Astrocyte of the spinal cord (primary cell): ENCODE results near the gene PDK2.
A peak's percentile ranks its signal among the peaks of the same experiment; 100 is the strongest.

Experiments used
- DNase-seq: peaks from one replicate; pipeline ENCODE4 v3.0.0; 2011; ENCODE audit warnings: low read depth, low spot score
- H3K4me3 ChIP-seq: 2 replicates; pipeline ENCODE4 v1.5.1; 2011; ENCODE audit warnings: low read depth, mild to moderate bottlenecking, low read length, moderate library complexity
- in situ Hi-C: cut with HindIII; loops from 2 replicates; pipeline ENCODE4 v1.10.0; 2017; ENCODE audit warnings: low sequenced_read_pairs
- TF ChIP-seq, protein P1 (sequence below): IDR thresholded peaks from 2 replicates; pipeline ENCODE4 v1.5.1; 2012; ENCODE audit warnings: low read depth, mild to moderate bottlenecking, low read length, inconsistent platforms

The PDK2 gene

DNA sequence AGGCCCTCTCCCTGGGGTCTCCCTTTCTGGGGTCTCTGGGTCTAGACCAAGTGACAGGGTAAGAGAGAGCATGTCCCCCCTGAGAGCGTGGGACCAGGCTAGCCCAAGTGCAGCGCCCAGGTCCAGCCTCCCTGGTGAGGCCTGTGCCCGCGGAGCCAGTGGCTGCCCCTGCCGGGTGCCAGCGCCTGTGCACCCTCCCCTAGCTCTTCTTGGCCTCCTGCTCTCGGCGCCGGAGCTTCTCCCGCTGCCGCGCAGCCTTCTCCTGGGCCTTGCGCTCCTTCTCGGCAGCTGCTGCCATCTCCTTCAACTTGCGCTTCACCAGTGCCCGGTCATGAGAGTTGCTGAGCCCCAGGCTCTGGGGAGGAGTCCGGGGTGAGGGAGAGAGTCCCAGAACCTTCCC, 17.5 kb downstream of the PDK2 start:
- no peak overlapping the region for H3K4me3 ChIP-seq
- TF ChIP-seq, protein P1, sequence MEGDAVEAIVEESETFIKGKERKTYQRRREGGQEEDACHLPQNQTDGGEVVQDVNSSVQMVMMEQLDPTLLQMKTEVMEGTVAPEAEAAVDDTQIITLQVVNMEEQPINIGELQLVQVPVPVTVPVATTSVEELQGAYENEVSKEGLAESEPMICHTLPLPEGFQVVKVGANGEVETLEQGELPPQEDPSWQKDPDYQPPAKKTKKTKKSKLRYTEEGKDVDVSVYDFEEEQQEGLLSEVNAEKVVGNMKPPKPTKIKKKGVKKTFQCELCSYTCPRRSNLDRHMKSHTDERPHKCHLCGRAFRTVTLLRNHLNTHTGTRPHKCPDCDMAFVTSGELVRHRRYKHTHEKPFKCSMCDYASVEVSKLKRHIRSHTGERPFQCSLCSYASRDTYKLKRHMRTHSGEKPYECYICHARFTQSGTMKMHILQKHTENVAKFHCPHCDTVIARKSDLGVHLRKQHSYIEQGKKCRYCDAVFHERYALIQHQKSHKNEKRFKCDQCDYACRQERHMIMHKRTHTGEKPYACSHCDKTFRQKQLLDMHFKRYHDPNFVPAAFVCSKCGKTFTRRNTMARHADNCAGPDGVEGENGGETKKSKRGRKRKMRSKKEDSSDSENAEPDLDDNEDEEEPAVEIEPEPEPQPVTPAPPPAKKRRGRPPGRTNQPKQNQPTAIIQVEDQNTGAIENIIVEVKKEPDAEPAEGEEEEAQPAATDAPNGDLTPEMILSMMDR = no peak
- DNase-seq = no peak
- in situ Hi-C loops = no loop called here

GRCh38 chr17:50113624-50114320, 18.6 kb downstream of the PDK2 start:
- H3K4me3 ChIP-seq = no peak overlapping the region
- TF ChIP-seq, protein P1 = no peak
- in situ Hi-C loops = no loop called here
- DNase-seq = no peak

GRCh38 chr17:50114401-50114800, 19.2 kb downstream of the PDK2 start:
- H3K4me3 ChIP-seq = no peak overlapping the region
- DNase-seq = no peak
- in situ Hi-C loops = no loop called here
- TF ChIP-seq, protein P1 = no peak

DNA sequence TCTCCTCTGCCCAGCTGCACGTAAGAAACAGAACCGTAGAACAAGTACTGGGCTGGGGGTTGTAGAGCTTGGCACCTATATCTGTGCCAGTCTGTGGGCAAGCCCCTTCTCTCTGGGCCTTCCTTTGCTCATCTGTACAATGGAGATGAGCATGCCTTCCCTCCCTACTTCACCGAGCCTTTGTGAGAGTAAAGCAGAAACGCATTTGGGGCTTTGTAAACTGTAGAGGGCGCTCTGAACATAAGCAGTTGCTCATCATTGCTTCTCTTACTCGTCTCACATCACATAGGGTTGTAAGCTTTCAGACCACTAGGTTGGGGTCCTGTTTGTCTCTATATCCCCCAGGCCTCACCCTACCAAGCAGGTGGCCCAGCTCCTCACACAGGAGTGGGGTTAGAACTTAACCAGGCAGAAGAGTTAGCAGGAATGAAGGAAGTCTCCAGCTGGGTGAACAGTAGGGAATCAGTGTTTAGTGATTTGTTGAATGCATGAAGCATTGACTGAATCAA, 19.8 kb downstream of the PDK2 start:
- in situ Hi-C loops = no loop called here
- DNase-seq = peak; percentile 70
- no peak overlapping the region for H3K4me3 ChIP-seq
- TF ChIP-seq, protein P1 = peak; percentile 79

DNA sequence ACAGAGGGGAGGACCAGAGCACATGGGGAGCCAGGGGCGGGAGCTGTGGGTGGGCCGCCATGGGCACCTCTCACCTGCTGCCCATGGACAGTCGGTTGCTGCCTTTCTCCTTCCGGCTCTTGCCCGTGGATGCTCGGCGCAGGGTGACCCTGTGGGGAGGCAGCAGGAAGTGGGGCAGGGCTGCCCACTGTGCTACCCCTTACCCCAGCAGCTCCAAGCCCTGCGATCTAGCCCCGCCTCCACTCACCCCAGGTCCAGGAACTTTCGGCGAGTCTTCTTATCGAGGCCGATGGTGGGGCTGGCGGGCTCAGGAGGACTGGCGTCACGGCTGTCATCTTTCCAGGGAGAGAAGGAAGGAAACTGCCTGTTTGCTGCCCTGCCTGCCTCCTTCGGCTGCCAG, 20.6 kb downstream of the PDK2 start:
- DNase-seq = no peak
- no peak overlapping the region for H3K4me3 ChIP-seq
- TF ChIP-seq, protein P1 = no peak
- in situ Hi-C loops = no loop called here

DNA sequence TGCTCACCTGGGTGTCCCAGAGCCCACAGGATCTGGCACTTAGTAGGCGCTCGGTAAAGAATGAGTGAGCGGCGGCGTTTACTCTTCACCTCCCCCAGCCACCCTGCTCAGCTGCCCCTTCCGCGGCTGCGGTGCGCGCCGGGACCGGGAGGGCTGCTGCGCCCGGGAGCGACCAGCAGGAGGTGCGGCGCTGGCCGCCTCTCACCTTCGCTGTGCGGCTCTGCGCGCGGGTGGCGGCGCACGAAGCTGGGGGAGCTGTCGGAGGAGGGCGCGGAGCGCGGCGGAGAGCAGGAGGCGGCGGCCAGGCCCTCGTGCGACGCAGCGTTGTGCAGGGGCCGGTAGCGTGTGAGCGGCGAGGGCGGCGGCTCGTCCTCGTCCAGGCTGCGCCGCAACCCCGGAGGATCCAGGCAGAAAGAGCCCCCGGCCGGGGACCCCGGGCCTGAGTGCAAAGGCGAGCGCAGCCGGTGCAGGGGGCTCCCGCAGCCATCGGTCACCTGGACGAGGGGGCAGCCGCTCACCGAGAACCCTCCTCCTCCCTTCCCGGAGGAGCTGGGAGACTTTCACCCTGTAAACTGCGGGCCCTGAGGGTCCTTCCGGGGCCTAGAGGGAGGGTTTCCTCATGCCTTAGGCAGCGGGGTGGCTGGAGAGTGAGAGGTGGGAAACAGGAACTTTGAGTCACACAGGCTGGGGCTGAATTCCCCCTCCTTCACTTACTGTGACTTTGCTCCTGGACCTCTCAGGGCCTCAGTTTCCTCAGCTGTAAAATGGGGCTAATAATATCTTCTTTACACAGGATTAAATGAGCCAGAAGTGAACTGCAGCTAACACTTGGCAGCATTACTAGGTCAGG, 22.3 kb downstream of the PDK2 start:
- in situ Hi-C loops = no loop called here
- DNase-seq = peak; percentile 47
- H3K4me3 ChIP-seq = no peak overlapping the region
- TF ChIP-seq, protein P1 = peak; percentile 54
